ENCODE data around the gene CCDC136. TPM values are rescaled to one million over a fixed set of nuclear protein-coding genes. Genes with fewer than 3 reads are reported as not detected.

Gene CCDC136
- polyA plus RNA-seq, 1 donor (not counting 4 experiments of a cell fraction or from before 2014, with no cell fraction given): 1.6 TPM

- H3K9me1 ChIP-seq (ENCODE audit: control insufficient read depth, extremely low read depth, insufficient read depth, low read length): peaks cover 4% of the 10 kb centered on the region
- H3K4me1 ChIP-seq (ENCODE audit: control insufficient read depth, extremely low read depth, insufficient read depth, low read length): peaks cover 33% of the 10 kb centered on the region
- H3K27me3 ChIP-seq (ENCODE audit: control insufficient read depth, extremely low read depth, insufficient read depth, low read length): peaks cover 9% of the 10 kb centered on the region
- H3K9ac ChIP-seq (ENCODE audit: control insufficient read depth, extremely low read depth, insufficient read depth, low read length): peak overlapping the region; percentile 33
- no peak overlapping the region for H3K27ac ChIP-seq (ENCODE audit: control insufficient read depth, insufficient read depth, low read length)
- TF ChIP-seq CTCF (optimal IDR thresholded peaks at IDR 0.05 in 1 of 3, IDR thresholded peaks at IDR 0.05 in 1 of 3, conservative IDR thresholded peaks at IDR 0.05 in 1 of 3; ENCODE audit: extremely low read depth in 1 of 3, insufficient read depth in 2 of 3, low read length in 3 of 3): peak in 2 of 3 experiments; percentile 11 to 25
- TF ChIP-seq EZH2 (IDR thresholded peaks at IDR 0.05; ENCODE audit: low read length): no peak
- H3K4me2 ChIP-seq (ENCODE audit: control insufficient read depth, extremely low read depth, insufficient read depth, low read depth, low read length): peak overlapping the region; percentile 80
- dilution Hi-C loops (cut with MboI; ENCODE audit: extremely low pct_ligation_motif_present, low sequenced_read_pairs): no loop called here
- H4K20me1 ChIP-seq (ENCODE audit: control insufficient read depth, extremely low read depth, insufficient read depth, low read length): peaks cover 7% of the 10 kb centered on the region
- no peaks in the 10 kb centered on the region for H3K9me3 ChIP-seq (ENCODE audit: control insufficient read depth, low read depth, low read length)
- peak overlapping the region; percentile 12 to 61 (median 42) for H3K4me3 ChIP-seq (ENCODE audit: control insufficient read depth in 2 of 3, extremely low read depth in 1 of 3, insufficient read depth in 2 of 3, low read depth in 1 of 3, low read length in 3 of 3)
- peak overlapping the region; percentile 22 for H2AFZ ChIP-seq (ENCODE audit: control insufficient read depth, low read length)
- H3K36me3 ChIP-seq (ENCODE audit: control insufficient read depth in 2 of 2, extremely low read depth in 1 of 2, insufficient read depth in 2 of 2, low read length in 2 of 2): peaks cover 10 to 16% of the 10 kb centered on the region in 2 experiments
- peaks cover 16% of the 10 kb centered on the region for H3K79me2 ChIP-seq (ENCODE audit: control insufficient read depth, insufficient read depth, low read length)
- no peak for DNase-seq (ENCODE audit: low read depth, low spot score)
- no peak for FAIRE-seq
These were observed 77.6 kb downstream of the CCDC136 start for GRCh38 chr7:128869138-128869943.

- DNase-seq (ENCODE audit: low read depth, low spot score) (no peak), FAIRE-seq (no peak)
- H3K4me3 ChIP-seq (ENCODE audit: control insufficient read depth in 2 of 3, extremely low read depth in 1 of 3, insufficient read depth in 2 of 3, low read depth in 1 of 3, low read length in 3 of 3): no peak overlapping the region
- H3K79me2 ChIP-seq (ENCODE audit: control insufficient read depth, insufficient read depth, low read length): peaks cover 10% of the 10 kb centered on the region
- H3K36me3 ChIP-seq (ENCODE audit: control insufficient read depth in 2 of 2, extremely low read depth in 1 of 2, insufficient read depth in 2 of 2, low read length in 2 of 2): peaks cover 10 to 14% of the 10 kb centered on the region in 2 experiments
- no peak overlapping the region for H3K27ac ChIP-seq (ENCODE audit: control insufficient read depth, insufficient read depth, low read length)
- dilution Hi-C loops (cut with MboI; ENCODE audit: extremely low pct_ligation_motif_present, low sequenced_read_pairs): no loop called here
- H3K4me1 ChIP-seq (ENCODE audit: control insufficient read depth, extremely low read depth, insufficient read depth, low read length): peaks cover 33% of the 10 kb centered on the region
- peaks cover 7% of the 10 kb centered on the region for H4K20me1 ChIP-seq (ENCODE audit: control insufficient read depth, extremely low read depth, insufficient read depth, low read length)
- H3K27me3 ChIP-seq (ENCODE audit: control insufficient read depth, extremely low read depth, insufficient read depth, low read length): peaks cover 9% of the 10 kb centered on the region
- no peaks in the 10 kb centered on the region for H3K9me3 ChIP-seq (ENCODE audit: control insufficient read depth, low read depth, low read length)
- peaks cover 4% of the 10 kb centered on the region for H3K9me1 ChIP-seq (ENCODE audit: control insufficient read depth, extremely low read depth, insufficient read depth, low read length)
- no peak overlapping the region for H2AFZ ChIP-seq (ENCODE audit: control insufficient read depth, low read length)
- peak overlapping the region; percentile 80 for H3K4me2 ChIP-seq (ENCODE audit: control insufficient read depth, extremely low read depth, insufficient read depth, low read depth, low read length)
- TF ChIP-seq EZH2 (IDR thresholded peaks at IDR 0.05; ENCODE audit: low read length) (no peak), CTCF (optimal IDR thresholded peaks at IDR 0.05 in 1 of 3, IDR thresholded peaks at IDR 0.05 in 1 of 3, conservative IDR thresholded peaks at IDR 0.05 in 1 of 3; ENCODE audit: extremely low read depth in 1 of 3, insufficient read depth in 2 of 3, low read length in 3 of 3) (no peak)
- no peak overlapping the region for H3K9ac ChIP-seq (ENCODE audit: control insufficient read depth, extremely low read depth, insufficient read depth, low read length)
These were observed 78.1 kb downstream of the CCDC136 start for GRCh38 chr7:128869944-128870285.

All from keratinocyte (primary cell).